Glutamatergic neuron (in vitro differentiated cells): ENCODE measurements around the gene GLIPR1. TPM values are rescaled to one million over a fixed set of nuclear protein-coding genes. Genes with fewer than 3 reads are reported as not detected.

ENCODE experiments used
- DNase-seq: peaks from one replicate; pipeline ENCODE4 v3.0.0; 2022
- H3K27ac Mint-ChIP-seq: one replicate; pipeline ENCODE4 v1.8.0; 2020; ENCODE audit warnings: mild to moderate bottlenecking, mixed read lengths, inconsistent platforms; ENCODE audit not compliant: unreplicated experiment
- H3K27me3 Mint-ChIP-seq: one replicate; pipeline ENCODE4 v1.8.0; 2020; ENCODE audit warnings: mild to moderate bottlenecking, moderate library complexity, mixed read lengths, inconsistent platforms; ENCODE audit not compliant: unreplicated experiment
- H3K36me3 Mint-ChIP-seq: one replicate; pipeline ENCODE4 v1.8.0; 2020; ENCODE audit warnings: mild to moderate bottlenecking, mixed read lengths, inconsistent platforms; ENCODE audit not compliant: unreplicated experiment
- H3K4me1 Mint-ChIP-seq: one replicate; pipeline ENCODE4 v1.8.0; 2020; ENCODE audit warnings: mild to moderate bottlenecking, low read depth, mixed read lengths, inconsistent platforms; ENCODE audit not compliant: unreplicated experiment
- H3K4me3 Mint-ChIP-seq: one replicate; pipeline ENCODE4 v1.8.0; 2020; ENCODE audit warnings: mild to moderate bottlenecking, mixed read lengths, inconsistent platforms; ENCODE audit not compliant: unreplicated experiment
- H3K9me3 Mint-ChIP-seq: one replicate; pipeline ENCODE4 v1.8.0; 2020; ENCODE audit warnings: mild to moderate bottlenecking, moderate library complexity, mixed read lengths, inconsistent platforms; ENCODE audit not compliant: unreplicated experiment
- total RNA-seq: library from RNA; stranded (reverse); fragmentation: NEBNext Ultra II Directional; extraction: Animal tissue kit (Norgen Biotek cat#: 25700); gene quantifications from one replicate; pipeline ENCODE4 v1.2.1, GENCODE V29; 2021; ENCODE audit not compliant: unreplicated experiment
- TF ChIP-seq, protein P1 (sequence below): fragments of 200-600 bp; sonication (generic); IDR thresholded peaks from one replicate; pipeline ENCODE4 v1.5.0; 2021; ENCODE audit not compliant: partially characterized antibody, unreplicated experiment

The GLIPR1 gene
- total RNA-seq, 1 donor from 2014 or later, result 0.25 TPM

DNA sequence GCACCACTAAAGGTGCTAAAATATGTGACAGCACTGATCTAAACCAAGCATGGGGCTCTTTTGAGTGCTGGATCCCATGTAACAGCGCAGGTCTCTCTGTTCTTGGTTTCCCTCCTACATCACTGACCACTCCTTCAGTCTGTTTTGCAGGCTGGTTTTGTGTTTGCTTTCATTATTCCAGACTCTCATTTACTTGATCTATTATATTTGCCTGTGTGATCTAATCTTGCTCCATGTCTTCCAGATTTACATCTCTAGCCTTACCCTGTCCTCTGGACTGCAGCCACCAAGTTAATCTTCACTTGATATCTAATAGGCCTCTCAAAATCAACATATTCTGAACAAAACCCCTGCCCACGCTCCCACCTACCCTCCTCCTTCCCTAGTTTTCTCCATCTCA, 8.6 kb downstream of the GLIPR1 start:
- H3K27me3 Mint-ChIP-seq, result no peaks in the 10 kb centered on the region
- peaks cover 2% of the 10 kb centered on the region for H3K9me3 Mint-ChIP-seq
- no peaks in the 10 kb centered on the region for H3K36me3 Mint-ChIP-seq
- TF ChIP-seq, protein P1, sequence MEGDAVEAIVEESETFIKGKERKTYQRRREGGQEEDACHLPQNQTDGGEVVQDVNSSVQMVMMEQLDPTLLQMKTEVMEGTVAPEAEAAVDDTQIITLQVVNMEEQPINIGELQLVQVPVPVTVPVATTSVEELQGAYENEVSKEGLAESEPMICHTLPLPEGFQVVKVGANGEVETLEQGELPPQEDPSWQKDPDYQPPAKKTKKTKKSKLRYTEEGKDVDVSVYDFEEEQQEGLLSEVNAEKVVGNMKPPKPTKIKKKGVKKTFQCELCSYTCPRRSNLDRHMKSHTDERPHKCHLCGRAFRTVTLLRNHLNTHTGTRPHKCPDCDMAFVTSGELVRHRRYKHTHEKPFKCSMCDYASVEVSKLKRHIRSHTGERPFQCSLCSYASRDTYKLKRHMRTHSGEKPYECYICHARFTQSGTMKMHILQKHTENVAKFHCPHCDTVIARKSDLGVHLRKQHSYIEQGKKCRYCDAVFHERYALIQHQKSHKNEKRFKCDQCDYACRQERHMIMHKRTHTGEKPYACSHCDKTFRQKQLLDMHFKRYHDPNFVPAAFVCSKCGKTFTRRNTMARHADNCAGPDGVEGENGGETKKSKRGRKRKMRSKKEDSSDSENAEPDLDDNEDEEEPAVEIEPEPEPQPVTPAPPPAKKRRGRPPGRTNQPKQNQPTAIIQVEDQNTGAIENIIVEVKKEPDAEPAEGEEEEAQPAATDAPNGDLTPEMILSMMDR, result no peak
- H3K4me3 Mint-ChIP-seq, result no peak overlapping the region
- no peak overlapping the region for H3K27ac Mint-ChIP-seq
- H3K4me1 Mint-ChIP-seq, result peaks cover 4% of the 10 kb centered on the region
- DNase-seq, result no peak

DNA sequence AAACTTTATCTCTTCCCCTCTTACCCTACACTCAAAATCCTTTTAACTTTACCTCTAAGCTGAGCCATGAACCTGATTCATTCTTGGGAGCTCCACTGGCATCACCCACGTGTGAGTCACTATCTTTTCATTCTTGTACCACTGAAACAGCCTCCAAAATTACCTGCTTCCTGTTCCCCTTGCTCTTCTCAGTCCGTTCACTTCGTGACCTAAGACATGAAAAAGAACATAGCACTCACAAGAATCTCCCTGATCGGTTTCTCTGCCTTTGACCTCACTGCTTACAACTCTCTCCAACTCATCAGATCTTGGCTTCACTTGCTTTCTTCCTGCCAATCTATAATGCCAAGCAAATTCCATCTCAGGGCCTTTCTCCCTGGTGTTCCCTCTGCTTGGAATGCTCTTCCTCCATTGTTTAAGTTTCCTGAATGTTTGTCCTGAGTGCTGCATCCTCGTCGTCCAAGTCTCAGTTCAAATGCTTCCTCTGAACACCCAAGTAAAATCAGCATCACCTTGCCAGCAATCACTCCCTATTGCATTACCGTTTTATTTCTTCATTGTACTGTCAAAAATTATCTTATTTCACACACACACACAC, 9.2 kb downstream of the GLIPR1 start:
- Mint-ChIP-seq H3K27me3 (no peaks in the 10 kb centered on the region), H3K4me3 (no peak overlapping the region), H3K36me3 (no peaks in the 10 kb centered on the region), H3K27ac (no peak overlapping the region), H3K9me3 (peaks cover 2% of the 10 kb centered on the region), H3K4me1 (no peaks in the 10 kb centered on the region)
- TF ChIP-seq, protein P1, result no peak
- DNase-seq, result no peak

DNA sequence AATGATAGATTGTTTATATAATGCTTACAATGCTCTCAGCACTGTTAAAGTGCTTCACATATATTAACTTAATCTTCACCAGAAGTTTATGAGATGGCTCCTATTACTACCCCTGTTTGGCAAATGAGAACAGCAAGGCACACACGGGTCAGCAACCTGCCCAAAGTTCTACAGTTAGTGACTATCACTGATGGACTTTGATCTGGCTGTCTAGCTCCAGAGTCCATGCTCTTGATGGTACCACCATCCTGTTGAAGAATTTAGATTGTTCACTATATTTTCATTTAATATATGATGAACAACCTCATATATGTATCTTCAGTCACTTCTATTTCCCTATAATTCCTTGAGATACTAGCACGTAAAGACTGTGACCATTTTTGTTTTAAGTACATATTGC, 10.6 kb downstream of the GLIPR1 start:
- no peak overlapping the region for H3K4me3 Mint-ChIP-seq
- H3K27ac Mint-ChIP-seq, result no peak overlapping the region
- H3K9me3 Mint-ChIP-seq, result peaks cover 2% of the 10 kb centered on the region
- no peaks in the 10 kb centered on the region for H3K36me3 Mint-ChIP-seq
- no peaks in the 10 kb centered on the region for H3K4me1 Mint-ChIP-seq
- no peaks in the 10 kb centered on the region for H3K27me3 Mint-ChIP-seq
- no peak for DNase-seq
- TF ChIP-seq, protein P1, result no peak

DNA sequence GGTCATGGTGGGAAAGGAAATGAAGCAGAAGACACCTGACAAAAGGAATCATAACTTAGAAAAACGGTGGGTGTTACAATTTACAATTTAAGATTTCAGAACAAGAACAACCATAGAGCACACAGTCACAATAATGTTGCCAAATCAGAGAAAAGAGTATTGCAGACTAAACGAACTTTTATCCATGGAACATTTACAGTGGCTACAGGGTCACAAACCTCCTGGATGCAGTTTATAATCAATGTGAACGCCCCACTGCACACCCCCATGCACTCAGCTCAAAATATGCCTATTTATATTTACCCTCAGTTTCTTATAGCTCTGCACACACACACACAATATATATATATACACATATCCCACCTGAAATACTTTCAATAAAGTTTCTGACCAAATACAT, 22.9 kb downstream of the GLIPR1 start:
- Mint-ChIP-seq H3K4me3 (no peak overlapping the region), H3K27me3 (no peaks in the 10 kb centered on the region), H3K27ac (no peak overlapping the region), H3K9me3 (no peaks in the 10 kb centered on the region), H3K36me3 (no peaks in the 10 kb centered on the region), H3K4me1 (peaks cover 5% of the 10 kb centered on the region)
- no peak for DNase-seq
- TF ChIP-seq, protein P1, result no peak

DNA sequence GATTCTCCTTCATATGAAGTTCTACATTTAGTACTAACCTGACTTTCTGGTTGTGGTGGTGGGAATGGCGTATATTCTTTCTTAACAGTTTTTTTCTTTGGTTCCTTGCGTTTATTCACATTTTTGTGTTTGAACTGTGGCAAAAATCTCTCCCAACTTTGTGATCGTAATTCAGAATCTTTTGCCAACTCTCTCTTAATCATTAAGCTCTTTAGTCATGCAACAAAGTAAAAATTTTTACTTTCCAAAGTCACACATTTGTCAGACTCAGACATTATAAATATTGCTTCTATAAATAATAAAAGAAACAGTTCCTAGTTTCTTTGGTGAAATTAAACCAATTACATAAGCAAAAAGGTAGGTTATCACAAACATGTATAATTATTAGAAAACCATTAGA, 23.3 kb downstream of the GLIPR1 start:
- Mint-ChIP-seq H3K9me3 (no peaks in the 10 kb centered on the region), H3K27me3 (no peaks in the 10 kb centered on the region), H3K27ac (no peak overlapping the region), H3K36me3 (no peaks in the 10 kb centered on the region), H3K4me3 (no peak overlapping the region), H3K4me1 (peaks cover 6% of the 10 kb centered on the region)
- no peak for DNase-seq
- TF ChIP-seq, protein P1, result no peak
